Kidney capillary endothelial cell (primary cell): ENCODE measurements around the gene ADAMTSL3.

ENCODE experiments used
- DNase-seq: peaks from one replicate; pipeline ENCODE4 v3.0.0-alpha.2; 2018; ENCODE audit warnings: low spot score

Gene ADAMTSL3

GRCh38 chr15:83838763-83839162 lies 184.8 kb downstream of the ADAMTSL3 start:
- DNase-seq: no peak

- no peak for DNase-seq
Observed at GRCh38 chr15:83842281-83842680, 188.4 kb downstream of the ADAMTSL3 start.

GRCh38 chr15:83843471-83843871 lies 189.5 kb downstream of the ADAMTSL3 start:
- DNase-seq: no peak

GRCh38 chr15:83844742-83845141 lies 190.8 kb downstream of the ADAMTSL3 start:
- DNase-seq: no peak

GRCh38 chr15:83845230-83845629 lies 191.3 kb downstream of the ADAMTSL3 start:
- no peak for DNase-seq

- no peak for DNase-seq
Observed at GRCh38 chr15:83846847-83847246, 192.9 kb downstream of the ADAMTSL3 start.

GRCh38 chr15:83848315-83849050 lies 194.6 kb downstream of the ADAMTSL3 start:
- peak; percentile 81 for DNase-seq

- DNase-seq: no peak
Observed at GRCh38 chr15:83850015-83850414, 196.1 kb downstream of the ADAMTSL3 start.

- no peak for DNase-seq
Observed at GRCh38 chr15:83850501-83851245, 196.8 kb downstream of the ADAMTSL3 start.

GRCh38 chr15:83853232-83853631 lies 199.3 kb downstream of the ADAMTSL3 start:
- no peak for DNase-seq

GRCh38 chr15:83854321-83854720 lies 200.4 kb downstream of the ADAMTSL3 start:
- no peak for DNase-seq

GRCh38 chr15:83854950-83855707 lies 201.2 kb downstream of the ADAMTSL3 start:
- no peak for DNase-seq

GRCh38 chr15:83855956-83856355 lies 202.0 kb downstream of the ADAMTSL3 start:
- no peak for DNase-seq

GRCh38 chr15:83858820-83859505 lies 205.0 kb downstream of the ADAMTSL3 start:
- no peak for DNase-seq

GRCh38 chr15:83866692-83867091 lies 212.8 kb downstream of the ADAMTSL3 start:
- DNase-seq: no peak

GRCh38 chr15:83869341-83869740 lies 215.4 kb downstream of the ADAMTSL3 start:
- no peak for DNase-seq

GRCh38 chr15:83871808-83872559 lies 218.1 kb downstream of the ADAMTSL3 start:
- DNase-seq: no peak

GRCh38 chr15:83873966-83874365 lies 220.0 kb downstream of the ADAMTSL3 start:
- no peak for DNase-seq

GRCh38 chr15:83880529-83880928 lies 226.6 kb downstream of the ADAMTSL3 start:
- no peak for DNase-seq

GRCh38 chr15:83881156-83881555 lies 227.2 kb downstream of the ADAMTSL3 start:
- no peak for DNase-seq

GRCh38 chr15:83886321-83886720 lies 232.4 kb downstream of the ADAMTSL3 start:
- DNase-seq: no peak
